SW480 (cell line): ENCODE measurements around the gene CEP152.
A peak's percentile ranks its signal among the peaks of the same experiment; 100 is the strongest.

Experiments used
- DNase-seq: peaks from one replicate; pipeline ENCODE4 v3.0.0-alpha.2; 2016; ENCODE audit warnings: low spot score

CEP152 gene

DNA sequence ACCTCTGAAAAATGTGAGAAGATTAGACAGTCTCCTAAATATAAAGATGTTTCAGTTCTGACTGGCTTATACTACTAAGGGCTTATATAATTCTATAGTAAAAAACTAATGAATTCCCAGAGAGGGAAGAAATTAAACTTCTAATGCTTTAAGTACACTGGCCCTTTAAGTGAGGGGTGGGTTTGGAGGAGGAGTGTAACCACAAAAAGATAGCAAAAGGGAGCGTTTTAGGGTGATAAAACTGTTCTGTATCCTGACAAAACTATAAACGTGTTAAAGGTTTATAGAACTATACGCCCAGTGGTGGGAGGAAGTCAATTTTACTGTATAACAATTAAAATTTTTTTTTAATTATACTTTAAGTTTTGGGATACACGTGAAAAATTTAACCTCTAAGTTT, 45.8 kb downstream of the CEP152 start:
- DNase-seq = no peak

DNA sequence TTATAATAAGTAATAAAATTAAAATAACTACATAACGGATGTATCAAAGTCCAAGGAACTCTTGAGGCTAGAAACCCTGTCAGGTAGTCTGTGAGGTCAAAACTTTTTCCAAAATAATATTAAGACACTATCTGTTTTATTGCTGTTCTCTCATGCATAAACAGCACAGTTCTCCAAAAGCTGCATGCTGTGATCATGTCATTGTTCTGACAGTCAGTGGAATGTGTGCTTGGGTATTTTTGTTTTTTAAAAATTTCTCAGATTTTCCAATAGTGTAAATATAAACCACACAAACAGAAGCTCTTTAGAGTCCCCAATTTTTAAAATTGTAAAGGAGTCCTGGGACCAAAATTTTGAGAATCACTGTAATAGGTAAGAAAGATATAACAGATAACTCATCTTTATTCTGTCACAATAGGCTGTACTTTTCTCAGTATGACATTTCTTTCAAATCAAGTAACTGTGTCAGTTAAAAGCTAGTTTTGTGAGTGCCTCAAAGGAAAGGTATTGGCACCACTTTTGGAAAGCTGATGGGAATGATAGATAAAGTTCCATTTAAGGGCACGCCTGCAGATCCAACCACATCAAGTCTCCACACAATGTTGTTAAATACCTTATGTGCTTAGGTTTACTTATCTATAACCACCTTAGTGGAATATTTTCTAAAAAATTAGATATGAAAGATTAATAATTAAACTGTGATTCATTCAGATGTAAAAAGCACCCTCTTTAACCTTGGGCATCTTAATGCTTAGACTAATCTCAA, 49.3 kb downstream of the CEP152 start:
- peak; percentile 18 for DNase-seq

DNA sequence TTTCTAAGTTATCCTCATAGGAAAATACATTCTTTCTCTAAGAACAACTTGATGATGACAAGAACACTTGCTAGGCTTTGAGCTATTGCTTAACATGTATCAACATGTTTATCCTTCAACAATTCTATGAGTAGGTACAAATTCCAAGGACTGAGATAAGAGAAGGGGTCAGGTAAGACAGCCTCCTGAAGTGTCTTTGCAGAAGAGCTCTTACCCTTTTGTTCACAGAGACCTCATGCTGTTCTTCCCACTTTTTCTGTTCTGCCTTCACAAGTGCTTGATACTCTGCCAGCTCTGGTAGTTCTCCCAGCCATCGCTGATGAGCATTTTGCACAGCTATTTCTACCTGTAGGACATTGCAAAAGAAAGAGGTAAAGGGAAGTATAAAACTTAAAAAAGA, 50.9 kb downstream of the CEP152 start:
- no peak for DNase-seq

DNA sequence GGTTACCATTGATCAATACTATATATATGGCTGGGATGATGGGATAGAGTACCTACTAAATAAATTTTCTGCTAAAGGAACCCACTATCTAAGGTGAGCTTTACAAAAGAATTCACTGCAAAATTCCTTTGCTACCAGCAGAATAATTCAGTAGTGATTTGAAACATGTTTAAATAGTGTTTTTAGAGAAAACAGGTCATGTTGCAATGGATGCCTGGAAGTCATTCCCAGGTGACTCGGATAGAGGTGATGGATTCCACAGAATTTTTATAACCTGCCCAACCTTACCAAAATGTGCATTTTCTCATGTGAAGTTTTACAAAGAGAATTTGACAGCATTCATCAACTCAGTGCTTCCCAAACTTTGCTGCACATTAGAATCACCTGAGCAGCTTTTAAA, 53.2 kb downstream of the CEP152 start:
- DNase-seq = no peak

DNA sequence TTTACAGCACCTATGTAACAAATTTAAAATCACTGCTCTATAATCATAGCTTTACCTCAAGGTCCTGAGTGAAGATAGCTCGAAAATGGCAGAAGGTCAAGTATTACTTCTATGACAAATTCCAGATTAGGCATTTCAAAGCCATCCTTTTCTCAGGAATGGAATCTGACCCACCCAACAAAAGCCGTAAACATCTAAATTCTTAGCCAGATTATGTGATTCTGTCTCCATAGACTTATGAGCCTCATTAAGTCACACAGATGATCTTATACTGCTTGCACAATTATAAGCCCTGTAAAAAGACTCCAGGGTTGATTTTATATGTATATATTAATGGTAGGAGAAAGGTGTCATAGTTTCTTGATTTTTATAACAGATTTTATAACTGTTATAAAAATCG, 56.9 kb downstream of the CEP152 start:
- no peak for DNase-seq

GRCh38 chr15:48751595-48751994, 59.3 kb downstream of the CEP152 start:
- no peak for DNase-seq

GRCh38 chr15:48748535-48748934, 62.3 kb downstream of the CEP152 start:
- no peak for DNase-seq

- DNase-seq = no peak
These were observed 77.3 kb downstream of the CEP152 start for GRCh38 chr15:48733615-48734014.

- DNase-seq = no peak
These were observed 80.4 kb downstream of the CEP152 start for GRCh38 chr15:48730506-48730905.

DNA sequence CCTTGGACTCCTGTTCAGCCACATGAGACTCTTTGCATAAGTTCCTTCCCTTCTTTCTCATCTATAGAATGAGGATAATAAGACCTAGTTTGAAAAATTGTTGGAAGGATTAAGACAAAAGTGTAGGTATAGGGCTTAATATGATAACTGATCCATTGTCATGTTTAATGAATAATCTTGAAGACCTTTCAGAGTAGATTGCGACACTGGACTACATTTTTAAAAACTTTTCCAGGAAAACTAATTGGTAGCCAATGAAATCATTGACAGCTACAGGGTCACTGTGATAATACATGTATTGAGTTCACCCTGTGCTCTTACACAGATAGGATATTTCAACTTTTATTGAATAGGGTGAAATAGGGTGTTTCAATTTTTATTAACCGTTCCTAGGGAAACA, 86.9 kb downstream of the CEP152 start:
- DNase-seq = no peak

DNA sequence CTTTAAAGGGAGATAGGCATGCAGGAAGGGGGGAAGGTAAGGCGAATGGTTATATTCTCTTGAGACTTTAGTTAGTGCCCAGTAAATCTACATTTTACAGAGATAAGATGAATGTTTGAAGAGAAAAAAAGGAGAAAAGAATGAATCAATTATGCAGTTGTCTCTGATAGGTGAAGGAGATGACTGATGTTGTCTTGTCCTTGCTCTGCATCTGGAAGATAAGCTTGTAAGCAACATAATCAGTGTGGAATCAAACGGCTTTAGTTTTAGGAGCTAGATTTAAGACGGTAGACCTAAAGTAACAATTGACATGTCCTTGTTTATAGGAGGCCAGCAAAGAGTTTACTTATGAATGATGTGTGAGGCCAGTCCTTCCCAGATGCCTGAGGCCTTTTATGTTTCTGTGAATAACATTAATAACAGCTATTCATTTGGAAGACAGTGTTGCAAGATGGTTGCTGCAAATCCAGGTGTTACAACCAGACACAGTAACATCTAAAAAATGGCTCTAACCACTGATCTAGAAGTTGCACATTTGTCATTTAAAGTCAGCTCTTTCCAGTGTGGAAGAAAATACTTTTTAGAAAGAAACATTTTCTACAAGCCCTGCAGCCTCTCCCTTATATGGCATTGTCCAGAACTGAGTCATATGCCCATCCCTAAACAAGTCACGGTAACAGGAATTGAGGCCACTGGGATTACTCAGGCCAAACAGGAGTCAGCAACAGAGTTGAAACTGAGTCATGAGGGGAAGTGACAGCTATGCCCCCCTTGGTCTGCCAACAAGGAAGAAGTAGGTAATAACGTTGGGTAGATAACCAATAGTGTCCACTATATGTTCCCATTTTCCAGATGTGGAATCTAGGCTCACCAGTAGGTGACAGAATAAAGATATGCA, 87.9 kb downstream of the CEP152 start:
- peak; percentile 21 for DNase-seq

DNA sequence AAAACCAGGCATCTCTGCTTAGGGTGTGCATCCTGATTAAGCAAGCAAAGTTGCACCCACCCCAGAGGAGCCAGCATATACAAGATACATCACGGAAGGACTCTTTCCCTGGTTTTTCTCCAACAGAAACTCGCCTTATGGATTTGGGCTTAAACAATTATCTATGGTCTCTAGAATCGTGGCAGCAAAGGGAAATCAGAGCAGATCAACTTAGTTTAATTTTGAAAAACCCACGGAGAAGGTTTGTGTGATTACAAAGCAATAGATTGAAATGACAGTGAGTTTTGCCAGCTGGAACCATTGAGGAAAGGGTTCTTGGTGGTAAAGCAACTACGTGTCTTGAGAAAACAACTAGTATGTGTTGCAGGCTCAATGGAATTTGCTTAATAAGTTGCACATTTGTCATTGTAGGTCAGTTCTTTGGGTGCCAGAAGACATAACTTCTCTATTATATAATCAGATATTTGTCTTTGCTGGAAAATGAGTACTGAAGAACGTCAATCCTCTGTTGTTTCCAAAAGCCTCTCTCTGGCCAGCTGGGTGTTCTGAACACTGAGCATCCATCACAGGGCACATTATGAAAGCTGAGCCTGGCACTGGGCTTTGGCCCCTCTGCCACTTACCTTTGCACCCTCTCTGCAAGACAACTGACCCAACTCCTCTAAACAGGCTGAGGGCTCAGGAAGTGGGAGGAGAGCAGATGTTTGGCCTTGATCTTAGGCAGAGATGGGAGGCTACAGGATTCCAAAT, 89.6 kb downstream of the CEP152 start:
- no peak for DNase-seq

GRCh38 chr15:48720646-48721045, 90.2 kb downstream of the CEP152 start:
- no peak for DNase-seq

- DNase-seq = no peak
These were observed 91.2 kb downstream of the CEP152 start for GRCh38 chr15:48719668-48720067.

DNA sequence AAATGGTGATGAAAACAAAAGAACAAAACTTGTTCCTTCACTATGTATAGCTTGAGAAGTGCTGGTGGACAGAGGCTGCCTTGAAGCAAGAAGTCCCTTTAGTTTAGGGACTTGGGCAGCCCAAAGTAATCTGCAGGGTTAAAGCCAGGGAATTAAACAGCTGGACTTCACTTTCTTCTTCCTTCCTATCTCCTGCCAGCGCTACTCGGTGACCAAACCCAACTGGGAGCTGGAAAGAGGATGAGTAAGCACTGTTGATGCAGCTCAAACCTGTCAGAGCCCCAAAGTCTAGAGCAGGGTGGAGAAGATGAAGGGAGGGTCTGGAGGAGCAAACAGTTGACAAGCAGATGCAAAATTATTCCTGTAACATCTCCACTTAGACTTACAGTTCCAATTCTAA, 92.2 kb downstream of the CEP152 start:
- no peak for DNase-seq

DNA sequence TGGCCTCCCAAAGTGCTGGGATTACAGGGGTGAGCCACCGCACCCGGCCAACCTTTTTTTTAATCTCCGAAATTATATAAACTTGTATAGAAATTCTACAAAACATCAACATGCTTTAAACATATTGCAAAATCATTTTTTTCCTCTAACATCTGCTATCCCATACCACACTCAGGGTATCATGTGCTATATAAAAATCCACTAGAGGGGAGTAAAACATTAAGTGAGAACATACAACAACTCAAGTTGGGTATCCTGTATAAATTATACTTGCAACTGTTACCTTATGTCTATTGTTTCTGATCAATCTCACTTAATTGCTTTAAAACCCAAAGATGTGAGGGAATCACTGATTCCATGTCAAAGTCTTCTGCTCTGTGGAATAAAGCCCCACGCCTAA, 93.4 kb downstream of the CEP152 start:
- DNase-seq = no peak

DNA sequence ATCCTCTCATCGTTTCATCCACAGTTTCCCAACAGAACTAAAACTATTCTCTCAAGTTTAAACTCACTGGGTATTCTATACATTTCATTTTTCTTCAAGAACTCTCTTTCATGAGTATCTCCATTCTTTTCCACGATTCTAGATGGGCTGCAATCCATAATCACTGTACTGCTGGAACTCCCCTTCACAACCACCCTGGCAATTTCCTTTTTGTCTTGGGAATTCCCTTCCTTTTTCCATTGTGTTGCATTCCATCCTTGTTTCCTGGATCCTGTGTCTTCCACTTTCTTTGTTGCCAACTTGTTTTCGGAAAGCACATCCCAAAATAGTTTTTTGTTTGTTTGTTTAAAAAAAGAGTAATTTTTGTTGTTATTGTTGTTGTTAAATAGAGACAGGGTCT, 98.3 kb downstream of the CEP152 start:
- no peak for DNase-seq

- DNase-seq = no peak
These were observed 99.8 kb downstream of the CEP152 start for GRCh38 chr15:48710952-48711495.

DNA sequence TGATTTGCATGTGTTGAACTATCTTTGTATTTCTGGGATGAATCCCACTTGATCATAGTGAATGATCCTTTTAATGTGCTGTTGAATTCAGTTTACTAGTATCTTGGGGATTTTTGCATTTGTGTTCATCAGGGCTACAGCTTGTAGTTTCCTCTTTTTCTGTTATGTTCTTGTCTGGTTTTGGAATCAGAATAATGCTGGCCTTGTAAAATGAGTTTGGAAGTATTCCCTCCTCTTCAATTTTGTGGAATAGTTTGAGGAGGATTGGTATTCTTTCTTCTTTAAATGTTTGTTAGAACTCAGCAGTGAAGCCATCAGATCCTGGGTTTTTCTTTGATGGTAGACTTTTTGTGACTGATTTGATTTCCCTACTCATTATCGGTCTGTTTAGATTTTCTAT, 102.2 kb downstream of the CEP152 start:
- DNase-seq = no peak

- DNase-seq = no peak
These were observed 105.5 kb downstream of the CEP152 start for GRCh38 chr15:48705381-48705780.

DNA sequence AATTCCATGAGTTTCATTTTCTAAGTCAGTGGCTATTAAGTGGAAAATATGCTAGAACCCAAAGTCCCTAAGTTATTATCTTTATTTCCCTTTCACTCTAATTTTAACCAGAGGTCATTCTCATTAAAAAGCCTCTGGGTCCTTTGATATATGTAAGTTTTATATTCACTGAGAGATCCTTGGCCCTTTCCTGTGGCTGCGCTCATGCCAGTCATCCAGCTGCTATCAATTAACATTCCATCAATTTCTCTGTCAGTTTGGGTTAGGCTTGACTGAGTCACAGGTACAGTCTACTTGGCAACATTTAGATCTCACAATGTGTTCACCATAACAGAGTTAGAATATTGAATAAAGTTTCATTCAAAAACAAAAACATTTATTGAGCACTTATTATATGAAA, 107.3 kb downstream of the CEP152 start:
- no peak for DNase-seq

DNA sequence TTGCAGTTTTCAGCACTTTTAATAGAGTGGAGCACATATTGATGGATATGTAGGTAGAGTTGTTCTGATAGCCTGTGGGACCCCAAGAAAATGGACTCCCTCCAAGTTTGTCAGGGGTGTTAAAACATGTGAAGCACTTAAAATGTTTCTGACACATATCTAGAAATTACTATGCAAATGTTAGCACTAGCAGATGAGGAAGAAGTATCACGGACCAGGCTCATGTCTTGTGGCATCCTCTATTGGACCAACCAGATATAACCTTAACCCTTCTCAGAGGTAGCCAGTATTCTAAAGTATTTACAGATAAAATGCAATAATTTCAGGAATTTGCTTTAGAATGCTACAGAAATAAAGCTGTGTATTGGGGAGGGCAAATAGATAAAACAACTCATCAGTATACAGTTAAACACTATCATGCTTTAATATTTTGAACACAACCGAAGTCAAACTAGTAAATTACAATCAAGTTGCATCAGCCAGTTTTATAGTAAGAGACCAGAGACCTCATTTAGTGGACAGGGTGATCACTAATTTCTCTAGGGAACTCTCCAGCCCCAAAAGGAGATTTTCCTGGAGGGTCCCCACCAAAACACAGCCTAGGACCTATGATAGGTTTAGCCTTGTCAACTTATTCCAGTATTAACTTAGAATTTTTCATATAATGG, 108.2 kb downstream of the CEP152 start:
- no peak for DNase-seq
